NB4 (cell line): ENCODE results near the gene POLA1.

Experiments used
- TF ChIP-seq, protein P1 (sequence below): IDR thresholded peaks from 2 replicates; pipeline ENCODE4 v1.6.1; 2011; ENCODE audit warnings: low read depth, low read length
- TF ChIP-seq, protein P2 (sequence below): IDR thresholded peaks from one replicate; pipeline ENCODE4 v1.5.1; 2012; ENCODE audit warnings: low read depth, low read length

DNA sequence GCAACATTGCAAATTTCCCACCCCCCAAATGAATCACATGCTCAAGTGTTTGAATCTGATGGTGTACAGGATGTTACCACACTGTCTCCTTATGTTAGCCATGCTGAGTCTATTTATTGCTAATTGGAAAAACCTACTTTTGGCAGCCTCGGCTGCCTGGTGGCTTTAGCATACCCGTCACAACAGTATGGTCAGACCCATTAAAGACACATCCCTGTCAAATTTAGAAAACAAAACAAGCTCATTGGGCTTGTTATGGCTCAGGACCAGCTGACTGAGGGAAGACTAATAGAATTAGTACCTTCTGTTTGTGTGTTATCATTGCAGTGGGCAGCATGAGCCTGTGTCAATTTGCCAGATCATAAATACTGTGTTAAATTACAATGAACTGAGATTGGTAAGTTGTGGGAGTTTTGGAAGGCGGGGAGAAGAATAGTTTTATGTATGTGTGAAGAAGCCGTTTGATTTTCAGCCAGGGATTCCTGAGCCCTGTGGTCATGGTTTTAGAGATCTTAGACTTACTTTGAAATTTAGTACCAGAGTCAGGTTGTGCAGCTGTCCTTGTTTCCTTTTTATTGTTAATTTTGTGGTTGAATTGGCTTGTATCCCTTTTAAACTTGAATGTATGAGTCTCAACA lies 66.8 kb downstream of the POLA1 start:
- TF ChIP-seq, protein P1, sequence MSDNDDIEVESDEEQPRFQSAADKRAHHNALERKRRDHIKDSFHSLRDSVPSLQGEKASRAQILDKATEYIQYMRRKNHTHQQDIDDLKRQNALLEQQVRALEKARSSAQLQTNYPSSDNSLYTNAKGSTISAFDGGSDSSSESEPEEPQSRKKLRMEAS, result no peak
- TF ChIP-seq, protein P2, sequence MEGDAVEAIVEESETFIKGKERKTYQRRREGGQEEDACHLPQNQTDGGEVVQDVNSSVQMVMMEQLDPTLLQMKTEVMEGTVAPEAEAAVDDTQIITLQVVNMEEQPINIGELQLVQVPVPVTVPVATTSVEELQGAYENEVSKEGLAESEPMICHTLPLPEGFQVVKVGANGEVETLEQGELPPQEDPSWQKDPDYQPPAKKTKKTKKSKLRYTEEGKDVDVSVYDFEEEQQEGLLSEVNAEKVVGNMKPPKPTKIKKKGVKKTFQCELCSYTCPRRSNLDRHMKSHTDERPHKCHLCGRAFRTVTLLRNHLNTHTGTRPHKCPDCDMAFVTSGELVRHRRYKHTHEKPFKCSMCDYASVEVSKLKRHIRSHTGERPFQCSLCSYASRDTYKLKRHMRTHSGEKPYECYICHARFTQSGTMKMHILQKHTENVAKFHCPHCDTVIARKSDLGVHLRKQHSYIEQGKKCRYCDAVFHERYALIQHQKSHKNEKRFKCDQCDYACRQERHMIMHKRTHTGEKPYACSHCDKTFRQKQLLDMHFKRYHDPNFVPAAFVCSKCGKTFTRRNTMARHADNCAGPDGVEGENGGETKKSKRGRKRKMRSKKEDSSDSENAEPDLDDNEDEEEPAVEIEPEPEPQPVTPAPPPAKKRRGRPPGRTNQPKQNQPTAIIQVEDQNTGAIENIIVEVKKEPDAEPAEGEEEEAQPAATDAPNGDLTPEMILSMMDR, result no peak
